ENCODE measurements around the gene RXFP1.

RXFP1 gene

DNA sequence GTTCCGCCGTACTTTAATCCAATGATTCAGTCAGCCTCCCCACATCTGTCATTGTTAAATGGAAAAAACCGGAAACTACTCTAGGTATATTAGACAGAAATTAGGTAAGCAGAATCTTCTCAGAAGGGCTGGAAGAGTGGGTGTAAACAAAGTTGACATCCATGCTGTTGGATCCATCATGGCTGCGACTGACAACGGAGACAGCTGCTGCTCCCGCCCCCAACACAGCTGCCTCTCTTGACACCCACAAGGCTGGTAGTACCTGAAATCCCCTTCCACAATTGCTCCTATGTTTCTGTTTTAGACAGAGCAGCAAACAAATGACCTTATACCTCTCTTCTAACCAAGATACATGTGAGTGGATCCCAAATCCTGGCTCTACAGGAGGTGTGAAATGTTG is 66.6 kb downstream of the RXFP1 start:
- TF ChIP-seq, protein P1, sequence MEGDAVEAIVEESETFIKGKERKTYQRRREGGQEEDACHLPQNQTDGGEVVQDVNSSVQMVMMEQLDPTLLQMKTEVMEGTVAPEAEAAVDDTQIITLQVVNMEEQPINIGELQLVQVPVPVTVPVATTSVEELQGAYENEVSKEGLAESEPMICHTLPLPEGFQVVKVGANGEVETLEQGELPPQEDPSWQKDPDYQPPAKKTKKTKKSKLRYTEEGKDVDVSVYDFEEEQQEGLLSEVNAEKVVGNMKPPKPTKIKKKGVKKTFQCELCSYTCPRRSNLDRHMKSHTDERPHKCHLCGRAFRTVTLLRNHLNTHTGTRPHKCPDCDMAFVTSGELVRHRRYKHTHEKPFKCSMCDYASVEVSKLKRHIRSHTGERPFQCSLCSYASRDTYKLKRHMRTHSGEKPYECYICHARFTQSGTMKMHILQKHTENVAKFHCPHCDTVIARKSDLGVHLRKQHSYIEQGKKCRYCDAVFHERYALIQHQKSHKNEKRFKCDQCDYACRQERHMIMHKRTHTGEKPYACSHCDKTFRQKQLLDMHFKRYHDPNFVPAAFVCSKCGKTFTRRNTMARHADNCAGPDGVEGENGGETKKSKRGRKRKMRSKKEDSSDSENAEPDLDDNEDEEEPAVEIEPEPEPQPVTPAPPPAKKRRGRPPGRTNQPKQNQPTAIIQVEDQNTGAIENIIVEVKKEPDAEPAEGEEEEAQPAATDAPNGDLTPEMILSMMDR (IDR thresholded peaks at IDR 0.05; ENCODE audit: low read depth, low read length, missing control alignments) = no peak
- DNase-seq (ENCODE audit: extremely low read depth, low read depth) = no peak
- no peak overlapping the region for H3K4me3 ChIP-seq (replicated peaks; ENCODE audit: low read depth, low read length)

DNA sequence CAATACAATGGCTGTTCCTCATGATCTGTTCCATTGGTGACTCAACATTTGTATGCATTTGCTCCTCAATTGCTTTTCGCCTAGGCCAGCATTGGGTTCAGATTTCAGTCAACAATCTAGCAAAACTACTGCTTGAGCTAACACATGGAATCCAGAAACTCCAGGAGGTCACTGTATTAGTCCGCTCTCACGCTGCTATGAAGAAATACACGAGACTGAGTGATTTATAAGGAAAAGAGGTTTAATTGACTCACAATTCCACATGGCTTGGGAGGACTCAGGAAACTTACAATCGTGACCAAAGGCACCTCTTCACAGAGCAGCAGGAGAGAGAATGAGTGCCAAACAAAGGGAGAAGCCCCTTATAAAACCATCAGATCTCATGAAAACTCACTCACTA is 67.1 kb downstream of the RXFP1 start:
- DNase-seq (ENCODE audit: extremely low read depth, low read depth) = no peak
- no peak overlapping the region for H3K4me3 ChIP-seq (replicated peaks; ENCODE audit: low read depth, low read length)
- TF ChIP-seq, protein P1 (IDR thresholded peaks at IDR 0.05; ENCODE audit: low read depth, low read length, missing control alignments) = no peak

DNA sequence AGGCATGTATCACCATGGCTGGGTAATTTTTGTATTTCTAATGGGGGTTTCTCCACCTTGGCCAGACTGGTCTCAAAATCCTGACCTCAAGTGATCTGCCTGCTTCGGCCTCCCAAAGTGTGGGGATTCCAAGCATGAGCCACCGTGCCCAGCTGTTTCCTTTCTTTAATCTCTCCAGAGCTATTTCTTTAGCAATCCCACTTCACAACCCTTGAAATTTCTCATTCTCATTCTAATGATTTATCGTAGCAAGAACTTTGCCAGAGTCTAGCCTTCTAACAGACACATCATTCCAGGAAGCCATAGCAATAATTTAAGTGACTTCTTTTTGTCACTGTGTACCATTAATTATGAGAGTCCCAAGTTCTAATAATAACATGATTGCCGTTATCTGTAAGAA is 68.6 kb downstream of the RXFP1 start:
- TF ChIP-seq, protein P1 (IDR thresholded peaks at IDR 0.05; ENCODE audit: low read depth, low read length, missing control alignments) = no peak
- DNase-seq (ENCODE audit: extremely low read depth, low read depth) = no peak
- no peak overlapping the region for H3K4me3 ChIP-seq (replicated peaks; ENCODE audit: low read depth, low read length)

DNA sequence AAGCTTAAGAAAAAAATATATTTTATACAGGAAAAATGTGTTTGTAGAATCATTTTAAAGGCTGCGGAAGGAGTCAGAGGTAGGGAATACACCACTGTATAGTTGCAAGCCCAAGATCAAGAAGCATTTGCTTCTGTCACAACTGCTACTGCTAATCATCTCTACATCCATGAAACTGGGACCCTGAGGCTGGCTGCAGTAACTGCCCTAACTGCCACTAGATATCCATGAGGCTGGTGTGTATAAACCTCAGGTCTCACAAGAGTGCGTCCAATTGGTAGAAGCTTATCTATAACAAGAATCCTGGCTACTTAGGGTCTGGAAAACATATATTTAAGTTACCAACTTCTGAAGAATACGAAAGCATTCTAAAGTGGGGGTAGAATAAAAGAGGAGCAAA is 69.1 kb downstream of the RXFP1 start:
- DNase-seq (ENCODE audit: extremely low read depth, low read depth) = no peak
- H3K4me3 ChIP-seq (replicated peaks; ENCODE audit: low read depth, low read length) = no peak overlapping the region
- TF ChIP-seq, protein P1 (IDR thresholded peaks at IDR 0.05; ENCODE audit: low read depth, low read length, missing control alignments) = no peak

- H3K4me3 ChIP-seq (replicated peaks; ENCODE audit: low read depth, low read length) = no peak overlapping the region
- DNase-seq (ENCODE audit: extremely low read depth, low read depth) = no peak
- TF ChIP-seq, protein P1 (IDR thresholded peaks at IDR 0.05; ENCODE audit: low read depth, low read length, missing control alignments) = no peak
These were observed 76.4 kb downstream of the RXFP1 start for GRCh38 chr4:158597879-158598596.

DNA sequence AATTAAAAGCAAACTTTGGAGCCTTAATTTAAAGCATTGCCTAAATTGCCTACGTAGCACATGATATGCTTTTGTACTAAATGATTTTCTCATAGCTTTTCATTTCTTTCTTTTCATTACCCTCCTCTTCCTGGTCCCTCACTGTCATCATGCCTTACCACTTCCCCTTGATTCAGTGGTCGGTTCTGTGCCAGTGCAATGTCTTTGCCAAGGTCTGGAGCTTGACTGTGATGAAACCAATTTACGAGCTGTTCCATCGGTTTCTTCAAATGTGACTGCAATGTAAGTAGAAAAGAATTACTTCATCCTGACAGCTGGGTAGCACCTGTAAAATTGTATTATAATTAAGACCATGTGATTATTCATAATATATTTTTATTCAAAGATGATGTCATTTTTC is 77.5 kb downstream of the RXFP1 start:
- no peak for DNase-seq (ENCODE audit: extremely low read depth, low read depth)
- TF ChIP-seq, protein P1 (IDR thresholded peaks at IDR 0.05; ENCODE audit: low read depth, low read length, missing control alignments) = no peak
- no peak overlapping the region for H3K4me3 ChIP-seq (replicated peaks; ENCODE audit: low read depth, low read length)

Measured in HFF-Myc (cell line).